Camera-type eye (tissue), 1 donor: ENCODE measurements around the gene MRI1. TPM values are rescaled to one million over a fixed set of nuclear protein-coding genes. Genes with fewer than 3 reads are reported as not detected.

Experiments
- total RNA-seq: library from RNA; depleted of rRNA; stranded (reverse); fragments of >200 nt; gene quantifications from one replicate; pipeline ENCODE4 v1.2.3, GENCODE V29; 2014

MRI1 gene
- total RNA-seq = 57.1 TPM

DNA sequence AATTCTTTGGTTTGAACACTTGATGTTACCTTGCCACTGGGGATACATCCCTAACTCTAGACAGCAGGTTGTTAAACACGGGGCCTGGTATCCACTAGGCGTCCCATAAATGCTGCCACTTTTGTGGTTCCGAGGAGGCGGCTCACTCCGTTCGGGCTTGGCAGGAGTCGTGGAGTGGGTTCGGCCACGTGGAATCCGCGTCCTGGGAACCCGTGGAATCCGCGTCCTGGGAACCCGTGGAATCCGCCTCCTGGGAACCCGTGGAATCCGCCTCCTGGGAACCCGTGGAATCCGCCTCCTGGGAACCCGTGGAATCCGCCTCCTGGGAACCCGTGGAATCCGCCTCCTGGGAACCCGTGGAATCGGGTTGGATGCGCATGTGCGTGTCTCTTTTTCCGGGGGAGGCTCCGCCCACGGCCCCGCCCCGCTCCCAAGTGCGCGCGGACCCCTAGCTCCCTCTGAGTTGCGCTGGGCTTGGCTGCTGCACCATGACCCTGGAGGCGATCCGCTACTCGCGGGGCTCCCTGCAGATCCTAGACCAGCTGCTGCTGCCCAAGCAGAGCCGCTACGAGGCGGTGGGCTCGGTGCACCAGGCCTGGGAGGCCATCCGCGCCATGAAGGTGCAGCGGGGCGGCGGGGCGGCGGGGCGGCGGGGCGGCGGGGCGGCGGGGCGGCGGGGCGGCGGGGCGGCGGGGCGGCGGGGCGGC is at the start of gene MRI1:
Gene MRI1, plus strand, starts transcription at position 422 of the 707 bp plus-strand sequence. Its CDS starts 67 bp downstream, at position 489.

DNA sequence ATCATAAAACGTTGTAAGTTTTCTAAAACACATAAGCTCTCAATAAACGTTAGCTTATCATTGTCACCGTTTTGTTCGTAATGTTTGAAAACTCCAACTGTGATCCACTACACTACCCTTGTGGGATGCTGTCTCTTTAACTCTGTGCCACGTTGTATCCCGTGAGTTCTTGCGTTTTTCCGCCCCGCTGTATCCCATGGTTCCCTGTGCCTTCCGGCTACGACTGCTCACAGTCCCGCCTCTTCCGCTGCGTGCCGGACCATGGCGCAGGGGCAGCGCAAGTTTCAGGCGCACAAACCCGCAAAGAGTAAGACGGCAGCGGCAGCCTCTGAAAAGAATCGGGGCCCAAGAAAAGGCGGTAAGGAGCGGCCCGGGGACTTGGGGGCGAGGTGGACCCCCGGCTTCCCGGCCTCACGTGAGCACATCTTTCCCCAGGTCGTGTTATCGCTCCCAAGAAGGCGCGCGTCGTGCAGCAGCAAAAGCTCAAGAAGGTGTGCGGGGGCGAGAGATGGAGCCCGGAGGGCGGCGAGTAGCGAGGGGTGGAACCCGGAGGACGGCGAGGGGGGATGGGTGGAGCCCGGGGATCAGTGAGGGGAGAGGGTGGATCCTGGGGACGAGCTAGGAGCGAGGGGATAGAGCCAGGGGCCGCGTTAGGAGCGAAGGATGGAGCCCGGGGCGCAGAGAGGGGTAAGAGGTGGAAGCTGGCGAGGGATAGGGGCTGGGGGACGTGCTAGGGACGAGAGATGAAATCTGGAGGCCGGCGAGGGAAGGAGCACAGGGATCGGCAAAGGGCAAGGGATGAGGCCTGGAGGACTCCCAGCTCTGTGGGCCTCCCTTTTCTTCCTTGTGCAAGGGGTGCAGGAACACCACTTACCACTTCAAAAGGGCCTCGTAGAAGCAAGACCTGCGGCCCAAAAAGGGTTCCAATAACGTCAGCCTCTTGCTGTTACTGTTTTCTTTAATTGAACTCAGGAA is 10.2 kb downstream of the MRI1 start, which contains the start of gene C19orf53:
Gene C19orf53, plus strand, starts transcription at position 240 of the 975 bp plus-strand sequence. Its CDS starts 22 bp downstream, at position 262.

DNA sequence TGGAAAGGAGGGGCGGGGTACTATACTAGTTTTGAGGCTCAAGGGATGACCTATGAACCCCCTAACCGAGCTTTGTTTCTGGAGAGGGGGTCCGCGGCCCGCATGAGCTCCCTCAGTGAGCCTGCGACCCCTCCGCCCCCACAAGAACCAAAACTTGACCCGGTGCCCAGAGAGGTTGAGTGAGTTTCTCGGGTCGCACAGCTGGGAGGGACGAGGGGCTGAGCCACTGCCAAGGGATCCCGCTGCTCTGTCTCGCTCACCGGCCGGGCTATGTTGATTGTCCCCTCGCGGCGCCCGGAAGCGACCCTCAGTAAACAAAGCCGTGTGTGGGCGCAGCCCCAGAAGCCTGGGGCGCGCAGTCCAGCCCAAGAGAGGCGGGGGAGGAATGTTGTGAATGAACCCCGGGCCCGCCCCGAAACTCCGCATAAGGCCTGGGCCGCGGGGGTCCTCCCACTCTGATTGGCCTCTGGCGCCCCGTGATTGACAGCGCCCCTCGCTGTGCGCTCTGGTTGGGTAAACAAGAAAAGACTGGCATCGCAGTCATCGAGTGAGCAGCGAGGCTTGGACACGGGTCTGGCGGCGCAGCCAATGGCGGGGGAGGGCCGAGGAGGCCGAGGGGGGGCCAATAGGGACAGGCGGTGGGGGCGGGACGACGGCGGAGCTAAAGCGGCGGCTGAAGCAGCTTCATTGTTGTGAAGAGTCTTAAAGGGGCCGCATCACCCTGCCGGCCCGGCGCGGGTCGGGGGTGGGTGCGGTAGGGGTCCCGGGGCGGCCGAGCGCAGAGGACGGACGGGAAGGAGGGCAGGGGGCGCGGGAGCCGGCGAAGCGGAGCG is 30.7 kb downstream of the MRI1 start, which contains the start of gene ZSWIM4:
Gene ZSWIM4, plus strand, starts transcription at position 687 of the 833 bp plus-strand sequence. CDS start 206 bp downstream, outside the sequence.

Other genes with a start within 250 kb of the MRI1 start
- gene C19orf53, start 9.9 kb downstream of the MRI1 start, total RNA-seq = 41.0 TPM
- gene ZSWIM4, start 30.9 kb downstream of the MRI1 start, total RNA-seq = 29.1 TPM
- gene NANOS3, start 112.6 kb downstream of the MRI1 start, total RNA-seq = 1.0 TPM
- 5.5 TPM for gene BRME1, start 141.6 kb downstream of the MRI1 start, total RNA-seq
- 19.2 TPM for gene CC2D1A, start 141.7 kb downstream of the MRI1 start, total RNA-seq
- gene PODNL1, start 173.9 kb downstream of the MRI1 start, total RNA-seq = 3.3 TPM
- gene DCAF15, start 188.0 kb downstream of the MRI1 start, total RNA-seq = 11.7 TPM
- 10.4 TPM for gene RFX1, start 241.8 kb downstream of the MRI1 start, total RNA-seq